ENCODE measurements around the gene PCDHA6. TPM values are rescaled to one million over a fixed set of nuclear protein-coding genes. Genes with fewer than 3 reads are reported as not detected.
"Not testable (repeated sequence)": the region's sequence is repeated elsewhere in the genome, so short reads cannot be mapped to it uniquely, and the experiment has no call there.

The PCDHA6 gene
- total RNA-seq, 2 experiments from 2014 or later = not detected

GRCh38 chr5:140823475-140823874 is 4.3 kb upstream of the PCDHA6 start:
- H3K4me1 ChIP-seq (ENCODE audit: insufficient read depth, low read length) = no peaks in the 10 kb centered on the region
- ChIA-PET CTCF (no interaction called here), POLR2A (no interaction called here)
- intact Hi-C loops (cut with DNase I, micrococcal nuclease) = no loop called here
- Mint-ChIP-seq H3K27ac (no peak overlapping the region), H3K9me3 (peaks cover 10% of the 10 kb centered on the region), H3K4me3 (no peak overlapping the region), H3K27me3 (peaks cover 46% of the 10 kb centered on the region), H3K36me3 (ENCODE audit: low read depth) (peaks cover 8% of the 10 kb centered on the region), H3K4me1 (ENCODE audit: low read depth) (no peaks in the 10 kb centered on the region)
- peaks cover 18 to 29% of the 10 kb centered on the region in 2 experiments for H3K27me3 ChIP-seq (ENCODE audit: control insufficient read depth in 1 of 2, insufficient read depth in 2 of 2, low read length in 2 of 2)
- DNase-seq (no peak), ATAC-seq (ENCODE audit: poor library complexity) (no peak)
- H3K9me3 ChIP-seq (ENCODE audit: control insufficient read depth in 1 of 2, insufficient read depth in 1 of 2, low read length in 2 of 2) = peaks cover 20 to 33% of the 10 kb centered on the region in 2 experiments
- no peak overlapping the region for H3K4me3 ChIP-seq (ENCODE audit: low read length)
- no peak for TF ChIP-seq CTCF (IDR thresholded peaks at IDR 0.05)
- no peak overlapping the region for H3K27ac ChIP-seq (ENCODE audit: low read depth in 1 of 2, low read length in 2 of 2)
- H3K36me3 ChIP-seq (ENCODE audit: insufficient read depth, low read length) = no peaks in the 10 kb centered on the region

- peaks cover 19% of the 10 kb centered on the region for H3K9me3 Mint-ChIP-seq
- no peak overlapping the region for H3K27ac Mint-ChIP-seq
- peaks cover 13 to 36% of the 10 kb centered on the region in 2 experiments for H3K27me3 ChIP-seq (ENCODE audit: control insufficient read depth in 1 of 2, insufficient read depth in 2 of 2, low read length in 2 of 2)
- ATAC-seq (ENCODE audit: poor library complexity) (no peak), DNase-seq (no peak)
- no peaks in the 10 kb centered on the region for H3K36me3 ChIP-seq (ENCODE audit: insufficient read depth, low read length)
- peaks cover 8% of the 10 kb centered on the region for H3K36me3 Mint-ChIP-seq (ENCODE audit: low read depth)
- H3K9me3 ChIP-seq (ENCODE audit: control insufficient read depth in 1 of 2, insufficient read depth in 1 of 2, low read length in 2 of 2) = peaks cover 34 to 42% of the 10 kb centered on the region in 2 experiments
- ChIA-PET POLR2A (no interaction called here), CTCF (no interaction called here)
- H3K4me3 ChIP-seq (ENCODE audit: low read length) = no peak overlapping the region
- no peak for TF ChIP-seq CTCF (IDR thresholded peaks at IDR 0.05)
- H3K27ac ChIP-seq (ENCODE audit: low read depth in 1 of 2, low read length in 2 of 2) = no peak overlapping the region
- H3K4me3 Mint-ChIP-seq = no peak overlapping the region
- H3K4me1 Mint-ChIP-seq (ENCODE audit: low read depth) = no peaks in the 10 kb centered on the region
- no peaks in the 10 kb centered on the region for H3K4me1 ChIP-seq (ENCODE audit: insufficient read depth, low read length)
- intact Hi-C loops (cut with DNase I, micrococcal nuclease) = no loop called here
- peaks cover 55% of the 10 kb centered on the region for H3K27me3 Mint-ChIP-seq
These were observed 590 bp downstream of the PCDHA6 start for GRCh38 chr5:140828362-140828737.

GRCh38 chr5:140829511-140830501 is 2.0 kb downstream of the PCDHA6 start:
- H3K27ac Mint-ChIP-seq; H3K4me3 ChIP-seq (ENCODE audit: low read length); intact Hi-C loops (cut with DNase I, micrococcal nuclease); H3K4me1 Mint-ChIP-seq (ENCODE audit: low read depth); H3K36me3 ChIP-seq (ENCODE audit: insufficient read depth, low read length); H3K4me1 ChIP-seq (ENCODE audit: insufficient read depth, low read length); H3K36me3 Mint-ChIP-seq (ENCODE audit: low read depth); CTCF ChIA-PET; DNase-seq; H3K27ac ChIP-seq (ENCODE audit: low read depth in 1 of 2, low read length in 2 of 2); H3K4me3 Mint-ChIP-seq; POLR2A ChIA-PET; ATAC-seq (ENCODE audit: poor library complexity): not testable (repeated sequence)
- peaks cover 22% of the 10 kb centered on the region for H3K9me3 Mint-ChIP-seq
- H3K9me3 ChIP-seq (ENCODE audit: control insufficient read depth in 1 of 2, insufficient read depth in 1 of 2, low read length in 2 of 2) = peaks cover 35 to 42% of the 10 kb centered on the region in 2 experiments
- peaks cover 66% of the 10 kb centered on the region for H3K27me3 Mint-ChIP-seq
- peaks cover 17 to 36% of the 10 kb centered on the region in 2 experiments for H3K27me3 ChIP-seq (ENCODE audit: control insufficient read depth in 1 of 2, insufficient read depth in 2 of 2, low read length in 2 of 2)
